Stimulated activated effector memory CD8-positive, alpha-beta T cell treated with anti-CD3 and anti-CD28 coated beads, Interleukin-12 subunit alpha, Interleukin-12 subunit beta, amount 100 ng/mL, for 72 hours (primary cell): ENCODE measurements around the gene ANKRD7.
A peak's percentile ranks its signal among the peaks of the same experiment; 100 is the strongest.

Source experiments
- ATAC-seq: fragments of 150-1000 bp; cut with Tn5 transposase; 2 replicates; pipeline ENCODE4 v1.10.0; 2021
- DNase-seq, 2 donors: peaks; one replicate each; pipeline ENCODE4 v3.0.0; 2021 to 2022; ENCODE audit warnings: low spot score in 2 of 2
- H3K27ac Mint-ChIP-seq: one replicate; pipeline ENCODE4 v1.8.0; 2022; ENCODE audit warnings: mild to moderate bottlenecking, mixed read lengths
- H3K36me3 Mint-ChIP-seq: one replicate; pipeline ENCODE4 v1.8.0; 2022; ENCODE audit warnings: mild to moderate bottlenecking, mixed read lengths
- H3K4me1 Mint-ChIP-seq: one replicate; pipeline ENCODE4 v1.8.0; 2022; ENCODE audit warnings: mixed read lengths
- H3K4me3 Mint-ChIP-seq: one replicate; pipeline ENCODE4 v1.8.0; 2022; ENCODE audit warnings: mild to moderate bottlenecking, mixed read lengths
- H3K9me3 Mint-ChIP-seq: one replicate; pipeline ENCODE4 v1.8.0; 2022; ENCODE audit warnings: mixed read lengths

ANKRD7 gene

DNA sequence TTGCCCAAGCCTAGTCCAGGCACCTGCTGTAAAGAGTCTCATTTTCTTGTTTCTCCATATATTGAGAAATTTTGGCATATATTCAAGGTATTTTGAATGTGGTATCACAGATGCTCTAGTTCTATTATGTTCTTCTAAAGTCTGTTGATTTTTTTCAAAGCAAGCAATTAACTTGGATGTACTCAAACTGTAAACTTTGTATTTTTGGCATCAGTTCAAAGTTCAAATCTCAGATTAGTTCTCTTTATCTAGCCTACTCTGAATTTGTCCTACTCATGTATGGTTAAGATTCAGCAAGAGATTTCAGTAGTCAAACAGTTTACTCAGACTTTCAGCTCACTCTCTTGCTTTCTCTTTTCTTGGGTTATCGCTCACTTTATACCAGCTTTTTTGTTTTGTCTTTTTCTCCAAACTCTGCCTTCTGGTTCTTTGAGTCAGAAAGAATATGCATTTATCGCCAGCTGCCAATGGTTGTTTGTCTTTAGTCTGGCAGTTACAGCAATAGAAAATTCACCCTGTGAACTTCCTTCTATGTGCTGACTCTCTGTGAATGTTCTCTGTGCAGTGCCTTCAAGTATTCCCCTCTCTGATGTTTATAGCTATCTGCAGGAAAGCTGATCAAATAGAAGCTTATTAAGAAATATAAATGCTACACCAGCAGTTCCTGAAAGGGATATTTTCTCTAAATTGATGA, 56.0 kb downstream of the ANKRD7 start:
- no peaks in the 10 kb centered on the region for H3K9me3 Mint-ChIP-seq
- no peak overlapping the region for H3K27ac Mint-ChIP-seq
- no peak for DNase-seq
- H3K4me1 Mint-ChIP-seq: no peaks in the 10 kb centered on the region
- no peaks in the 10 kb centered on the region for H3K36me3 Mint-ChIP-seq
- ATAC-seq: no peak
- no peak overlapping the region for H3K4me3 Mint-ChIP-seq

DNA sequence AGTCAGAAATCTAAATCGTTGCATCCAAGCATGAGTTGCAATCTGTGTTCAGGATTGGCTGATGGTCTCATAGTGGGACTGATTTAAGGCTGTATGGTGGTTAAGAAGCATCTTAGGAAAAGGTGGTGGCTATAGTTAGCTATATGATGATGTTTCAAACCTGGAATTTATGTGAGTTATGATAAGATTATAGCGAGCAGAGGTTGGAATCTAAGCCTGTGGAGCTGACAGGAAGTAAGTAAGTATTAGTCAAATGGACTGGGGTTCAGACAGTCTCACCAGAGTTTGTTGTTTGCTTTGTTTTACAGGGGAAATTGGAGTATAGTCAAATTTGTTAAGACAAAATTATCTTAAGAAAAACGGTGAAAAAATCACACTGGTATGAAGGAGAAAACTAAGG, 56.7 kb downstream of the ANKRD7 start:
- no peak overlapping the region for H3K4me3 Mint-ChIP-seq
- no peaks in the 10 kb centered on the region for H3K9me3 Mint-ChIP-seq
- H3K36me3 Mint-ChIP-seq: no peaks in the 10 kb centered on the region
- ATAC-seq (no peak), DNase-seq (no peak)
- no peaks in the 10 kb centered on the region for H3K4me1 Mint-ChIP-seq
- H3K27ac Mint-ChIP-seq: no peak overlapping the region

DNA sequence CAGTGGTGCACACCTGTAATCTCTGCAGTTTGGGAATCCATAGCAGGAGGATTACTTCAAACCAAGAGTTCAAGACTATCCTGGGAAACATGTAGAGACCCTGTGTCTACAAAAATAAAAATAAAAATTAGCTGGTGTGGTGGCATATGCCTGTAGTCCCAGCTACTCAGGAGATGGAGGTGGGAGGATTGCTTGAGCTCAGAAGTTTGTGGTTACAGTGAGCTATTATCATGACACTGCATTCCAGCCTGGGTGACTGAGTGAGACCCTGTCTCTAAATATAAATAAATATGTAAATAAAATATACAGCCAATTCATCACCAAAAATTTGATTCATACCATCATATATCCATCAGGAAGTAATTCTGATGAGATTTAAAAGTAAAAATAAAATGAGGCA, 60.9 kb downstream of the ANKRD7 start:
- ATAC-seq: no peak
- no peak overlapping the region for H3K4me3 Mint-ChIP-seq
- no peak for DNase-seq
- H3K9me3 Mint-ChIP-seq: peaks cover 4% of the 10 kb centered on the region
- no peak overlapping the region for H3K27ac Mint-ChIP-seq
- peaks cover 29% of the 10 kb centered on the region for H3K4me1 Mint-ChIP-seq
- H3K36me3 Mint-ChIP-seq: peaks cover 7% of the 10 kb centered on the region

DNA sequence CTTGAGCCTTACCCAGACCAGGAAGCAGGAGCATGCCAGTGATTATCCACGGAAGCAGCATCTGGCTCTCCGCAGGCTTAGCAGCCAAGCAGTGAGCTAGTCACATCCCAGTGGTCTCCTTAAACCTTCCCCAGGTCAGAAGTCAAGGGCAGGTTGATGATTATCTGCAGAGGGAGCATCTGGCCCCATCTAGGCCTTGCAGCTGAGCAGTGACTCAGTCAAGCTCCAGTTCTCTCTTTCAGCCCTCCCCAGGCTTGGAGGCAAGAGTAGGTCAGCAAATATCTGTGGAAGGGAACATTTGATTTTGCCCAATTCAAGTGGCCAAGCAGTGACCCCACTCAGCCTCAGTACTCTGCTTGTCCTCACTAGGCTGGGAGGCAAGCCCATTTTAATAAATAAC, 61.6 kb downstream of the ANKRD7 start:
- Mint-ChIP-seq H3K9me3 (peaks cover 4% of the 10 kb centered on the region), H3K27ac (no peak overlapping the region), H3K4me1 (peaks cover 29% of the 10 kb centered on the region), H3K36me3 (peaks cover 7% of the 10 kb centered on the region), H3K4me3 (no peak overlapping the region)
- no peak for DNase-seq
- no peak for ATAC-seq

DNA sequence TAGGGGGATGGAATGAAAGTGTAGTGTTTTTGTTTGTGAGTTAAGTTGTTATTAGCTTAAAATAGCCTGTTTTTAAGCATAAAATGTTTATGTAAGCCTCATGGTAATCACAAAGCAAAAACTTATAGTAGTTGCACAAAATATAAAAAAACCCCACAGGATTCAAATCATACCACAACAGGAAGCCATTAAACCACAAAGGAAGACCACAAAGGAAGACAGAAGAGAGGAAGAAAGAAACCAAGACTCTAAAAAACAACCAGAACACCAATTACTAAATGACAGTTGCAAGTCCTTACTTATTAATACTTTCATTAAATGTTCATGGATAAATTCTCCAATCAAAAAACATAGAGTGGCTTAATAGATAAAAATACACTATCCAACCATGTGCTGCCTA, 63.6 kb downstream of the ANKRD7 start:
- Mint-ChIP-seq H3K36me3 (peaks cover 7% of the 10 kb centered on the region), H3K4me1 (peaks cover 29% of the 10 kb centered on the region), H3K4me3 (peak overlapping the region; percentile 12), H3K9me3 (peaks cover 4% of the 10 kb centered on the region), H3K27ac (peak overlapping the region; percentile 35)
- DNase-seq (no peak), ATAC-seq (peak; percentile 51)

DNA sequence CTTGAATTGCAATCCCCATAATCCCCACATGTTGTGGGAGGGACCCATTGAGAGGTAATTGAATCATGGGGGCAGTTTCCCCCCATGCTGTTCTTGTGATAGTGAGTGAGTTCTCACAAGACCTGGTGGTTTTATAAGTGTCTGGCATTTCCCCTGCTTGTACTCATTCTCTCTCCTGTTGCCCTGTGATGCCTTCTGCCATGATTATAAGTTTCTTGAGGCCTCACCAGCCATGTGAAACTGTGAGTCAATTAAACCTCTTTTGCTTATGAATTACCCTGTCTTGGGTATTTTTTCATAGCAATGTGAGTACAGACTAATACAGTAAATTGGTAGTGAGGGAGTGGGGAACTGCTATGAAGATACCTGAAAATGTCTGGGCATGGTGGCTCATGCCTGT, 65.0 kb downstream of the ANKRD7 start:
- Mint-ChIP-seq H3K9me3 (peaks cover 4% of the 10 kb centered on the region), H3K4me3 (no peak overlapping the region), H3K36me3 (peaks cover 7% of the 10 kb centered on the region), H3K27ac (no peak overlapping the region), H3K4me1 (peaks cover 29% of the 10 kb centered on the region)
- DNase-seq (no peak), ATAC-seq (peak; percentile 68)
